Upper lobe of left lung (tissue), 4 donors: Measurements from ENCODE around the gene FAM111B.

ENCODE experiments used
- EP300 ChIP-seq, 4 donors: sonication (generic); formaldehyde crosslinking; IDR thresholded peaks; one replicate each; pipeline ENCODE4 v1.5.1; 2017; ENCODE audit warnings: antibody characterized with exemption in 4 of 4, control low read depth in 2 of 4
- POLR2A ChIP-seq, 4 donors: fragments of 450-650 bp; IDR thresholded peaks; one replicate each; pipeline ENCODE4 v1.5.1; 2016 to 2017; ENCODE audit warnings: antibody characterized with exemption in 4 of 4, mild to moderate bottlenecking in 2 of 4
- POLR2AphosphoS5 ChIP-seq, 2 donors: sonication (generic); formaldehyde crosslinking; IDR thresholded peaks; one replicate each; pipeline ENCODE4 v1.5.1; 2017; ENCODE audit warnings: antibody characterized with exemption in 2 of 2
- TF ChIP-seq, protein P1 (sequence below), 6 experiments: fragments of 450-650 bp in 4 of 6; fragments of 200-600 bp in 2 of 6; sonication (generic) in 2 of 6; IDR thresholded peaks; one replicate each; pipeline ENCODE4 v1.5.1; 2016 to 2019; ENCODE audit warnings: antibody characterized with exemption in 6 of 6

DNA sequence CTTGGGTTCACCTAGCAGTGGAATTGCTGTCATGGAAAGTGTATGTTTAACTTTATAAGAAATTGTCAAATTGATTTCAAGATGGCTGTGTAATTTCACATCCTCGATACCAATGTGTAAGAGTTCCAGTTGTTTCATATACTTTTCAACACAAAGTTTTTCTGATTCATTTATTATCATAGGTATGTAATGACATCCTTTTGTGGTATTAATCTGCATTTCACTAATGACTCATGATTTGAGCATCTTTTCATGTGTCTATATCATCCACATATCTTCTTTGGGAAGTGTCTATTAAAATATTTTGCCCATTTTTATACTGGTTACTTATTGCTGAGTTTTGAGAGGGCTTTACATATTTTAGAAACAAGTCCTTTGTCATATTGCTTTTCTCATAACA lies 38.0 kb upstream of the FAM111B start:
- no peak for TF ChIP-seq POLR2A (IDR thresholded peaks at IDR 0.05)
- TF ChIP-seq, protein P1, sequence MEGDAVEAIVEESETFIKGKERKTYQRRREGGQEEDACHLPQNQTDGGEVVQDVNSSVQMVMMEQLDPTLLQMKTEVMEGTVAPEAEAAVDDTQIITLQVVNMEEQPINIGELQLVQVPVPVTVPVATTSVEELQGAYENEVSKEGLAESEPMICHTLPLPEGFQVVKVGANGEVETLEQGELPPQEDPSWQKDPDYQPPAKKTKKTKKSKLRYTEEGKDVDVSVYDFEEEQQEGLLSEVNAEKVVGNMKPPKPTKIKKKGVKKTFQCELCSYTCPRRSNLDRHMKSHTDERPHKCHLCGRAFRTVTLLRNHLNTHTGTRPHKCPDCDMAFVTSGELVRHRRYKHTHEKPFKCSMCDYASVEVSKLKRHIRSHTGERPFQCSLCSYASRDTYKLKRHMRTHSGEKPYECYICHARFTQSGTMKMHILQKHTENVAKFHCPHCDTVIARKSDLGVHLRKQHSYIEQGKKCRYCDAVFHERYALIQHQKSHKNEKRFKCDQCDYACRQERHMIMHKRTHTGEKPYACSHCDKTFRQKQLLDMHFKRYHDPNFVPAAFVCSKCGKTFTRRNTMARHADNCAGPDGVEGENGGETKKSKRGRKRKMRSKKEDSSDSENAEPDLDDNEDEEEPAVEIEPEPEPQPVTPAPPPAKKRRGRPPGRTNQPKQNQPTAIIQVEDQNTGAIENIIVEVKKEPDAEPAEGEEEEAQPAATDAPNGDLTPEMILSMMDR (IDR thresholded peaks at IDR 0.05) = no peak
- no peak for TF ChIP-seq POLR2AphosphoS5 (IDR thresholded peaks at IDR 0.05)
- no peak for TF ChIP-seq EP300 (IDR thresholded peaks at IDR 0.05)
